OCI-LY1 (cell line): ENCODE measurements around the gene NFX1.

Experiments
- EZH2 ChIP-seq: fragments of 200-600 bp; sonication (generic), shearing (Covaris generic); IDR thresholded peaks from 2 replicates; pipeline ENCODE4 v1.8.0; 2017; ENCODE audit warnings: borderline replicate concordance, mixed run types, mild to moderate bottlenecking, antibody characterized with exemption, low read length, moderate library complexity, mixed read lengths
- TF ChIP-seq, protein P1 (sequence below): fragments of 200-600 bp; sonication (generic), shearing (Covaris generic); IDR thresholded peaks from 2 replicates; pipeline ENCODE4 v1.5.1; 2017; ENCODE audit warnings: mild to moderate bottlenecking, antibody characterized with exemption, low read length, moderate library complexity, mixed read lengths

DNA sequence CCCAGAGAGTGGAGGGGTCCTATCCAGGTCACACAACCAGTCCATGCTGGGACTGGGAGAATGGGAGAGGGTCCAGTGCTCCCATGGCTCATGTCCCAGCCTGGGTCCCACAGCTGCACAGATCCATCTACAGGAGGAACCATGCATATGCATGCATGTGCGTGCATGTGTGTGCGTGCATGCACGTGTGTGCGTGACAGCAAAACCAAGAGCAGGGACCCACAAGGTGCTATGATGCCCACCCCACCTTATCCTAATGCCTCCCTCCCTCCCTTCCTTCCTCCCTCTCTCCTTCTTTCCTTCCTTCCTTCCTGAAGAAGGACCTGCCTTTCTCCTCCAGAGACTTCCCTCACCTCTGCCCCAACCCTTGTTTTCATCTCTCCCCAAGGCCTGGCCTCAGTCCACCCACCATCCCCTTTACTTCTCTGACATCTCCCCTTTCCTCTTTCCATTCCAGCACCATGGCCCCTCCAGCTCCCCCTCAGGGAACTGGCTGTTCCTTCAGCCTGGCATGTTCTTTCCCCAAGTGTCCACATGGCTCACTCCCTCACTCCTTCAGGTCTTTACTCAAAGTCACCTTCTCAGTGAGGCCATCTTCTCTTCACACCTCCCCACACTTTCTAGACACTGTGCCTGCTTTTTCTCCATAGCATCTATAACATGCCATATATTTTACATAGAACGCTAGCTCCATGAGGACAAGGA, 90.2 kb downstream of the NFX1 start:
- TF ChIP-seq, protein P1, sequence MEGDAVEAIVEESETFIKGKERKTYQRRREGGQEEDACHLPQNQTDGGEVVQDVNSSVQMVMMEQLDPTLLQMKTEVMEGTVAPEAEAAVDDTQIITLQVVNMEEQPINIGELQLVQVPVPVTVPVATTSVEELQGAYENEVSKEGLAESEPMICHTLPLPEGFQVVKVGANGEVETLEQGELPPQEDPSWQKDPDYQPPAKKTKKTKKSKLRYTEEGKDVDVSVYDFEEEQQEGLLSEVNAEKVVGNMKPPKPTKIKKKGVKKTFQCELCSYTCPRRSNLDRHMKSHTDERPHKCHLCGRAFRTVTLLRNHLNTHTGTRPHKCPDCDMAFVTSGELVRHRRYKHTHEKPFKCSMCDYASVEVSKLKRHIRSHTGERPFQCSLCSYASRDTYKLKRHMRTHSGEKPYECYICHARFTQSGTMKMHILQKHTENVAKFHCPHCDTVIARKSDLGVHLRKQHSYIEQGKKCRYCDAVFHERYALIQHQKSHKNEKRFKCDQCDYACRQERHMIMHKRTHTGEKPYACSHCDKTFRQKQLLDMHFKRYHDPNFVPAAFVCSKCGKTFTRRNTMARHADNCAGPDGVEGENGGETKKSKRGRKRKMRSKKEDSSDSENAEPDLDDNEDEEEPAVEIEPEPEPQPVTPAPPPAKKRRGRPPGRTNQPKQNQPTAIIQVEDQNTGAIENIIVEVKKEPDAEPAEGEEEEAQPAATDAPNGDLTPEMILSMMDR: no peak
- no peak for TF ChIP-seq EZH2
